CD4-positive, alpha-beta T cell treated with Interferon alpha-2 for 1 hour (primary cell): ENCODE results near the gene WFS1.

Source experiments
- DNase-seq, 2 donors: peaks; one replicate each; pipeline ENCODE4 v3.0.0-alpha.2; 2020 to 2022

WFS1 gene

DNA sequence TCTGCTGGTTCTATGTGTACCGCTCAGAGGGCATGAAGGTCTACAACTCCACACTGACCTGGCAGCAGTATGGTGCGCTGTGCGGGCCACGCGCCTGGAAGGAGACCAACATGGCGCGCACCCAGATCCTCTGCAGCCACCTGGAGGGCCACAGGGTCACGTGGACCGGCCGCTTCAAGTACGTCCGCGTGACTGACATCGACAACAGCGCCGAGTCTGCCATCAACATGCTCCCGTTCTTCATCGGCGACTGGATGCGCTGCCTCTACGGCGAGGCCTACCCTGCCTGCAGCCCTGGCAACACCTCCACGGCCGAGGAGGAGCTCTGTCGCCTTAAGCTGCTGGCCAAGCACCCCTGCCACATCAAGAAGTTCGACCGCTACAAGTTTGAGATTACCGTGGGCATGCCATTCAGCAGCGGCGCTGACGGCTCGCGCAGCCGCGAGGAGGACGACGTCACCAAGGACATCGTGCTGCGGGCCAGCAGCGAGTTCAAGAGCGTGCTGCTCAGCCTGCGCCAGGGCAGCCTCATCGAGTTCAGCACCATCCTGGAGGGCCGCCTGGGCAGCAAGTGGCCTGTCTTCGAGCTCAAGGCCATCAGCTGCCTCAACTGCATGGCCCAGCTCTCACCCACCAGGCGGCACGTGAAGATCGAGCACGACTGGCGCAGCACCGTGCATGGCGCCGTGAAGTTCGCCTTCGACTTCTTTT is 32.2 kb downstream of the WFS1 start:
- no peak for DNase-seq

DNA sequence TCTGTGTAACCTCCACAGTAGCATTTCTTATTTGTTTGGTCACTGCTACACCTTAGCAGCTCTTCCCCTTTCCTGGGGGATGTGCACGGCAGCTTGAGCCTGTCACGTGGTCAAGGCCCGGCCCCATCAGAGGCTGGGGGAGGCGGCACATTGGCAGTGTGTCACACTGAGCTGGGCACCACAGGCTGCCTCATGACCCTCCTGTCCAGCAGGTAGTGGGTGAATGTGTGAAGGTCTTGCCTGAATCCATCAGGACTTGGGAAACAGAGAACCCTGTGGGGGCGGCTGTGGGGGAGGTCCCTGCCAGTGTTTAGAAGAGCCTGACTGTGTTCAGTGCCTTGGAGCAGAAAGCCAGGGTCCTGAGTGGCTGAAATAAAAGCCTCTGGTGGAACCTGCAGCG is 33.2 kb downstream of the WFS1 start:
- no peak for DNase-seq

DNA sequence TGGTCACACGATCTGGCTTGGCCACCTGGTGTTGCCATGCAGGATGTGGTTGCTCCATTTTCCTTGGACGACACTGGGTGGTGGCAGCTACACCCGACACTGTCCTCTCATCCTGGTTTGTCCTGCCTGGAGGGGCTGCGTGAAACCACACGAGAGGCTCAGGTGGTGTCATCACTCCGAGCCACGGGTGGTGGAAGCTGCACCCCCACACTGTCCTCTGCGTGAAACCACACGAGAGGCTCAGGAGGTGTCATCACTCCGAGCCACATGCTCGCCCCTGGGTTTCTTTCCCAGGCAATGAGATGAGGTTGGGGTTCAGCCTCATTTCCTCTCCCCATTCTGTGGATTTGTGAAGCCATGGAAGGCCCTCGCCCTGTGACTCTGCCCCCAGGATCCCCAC is 34.3 kb downstream of the WFS1 start:
- no peak for DNase-seq

DNA sequence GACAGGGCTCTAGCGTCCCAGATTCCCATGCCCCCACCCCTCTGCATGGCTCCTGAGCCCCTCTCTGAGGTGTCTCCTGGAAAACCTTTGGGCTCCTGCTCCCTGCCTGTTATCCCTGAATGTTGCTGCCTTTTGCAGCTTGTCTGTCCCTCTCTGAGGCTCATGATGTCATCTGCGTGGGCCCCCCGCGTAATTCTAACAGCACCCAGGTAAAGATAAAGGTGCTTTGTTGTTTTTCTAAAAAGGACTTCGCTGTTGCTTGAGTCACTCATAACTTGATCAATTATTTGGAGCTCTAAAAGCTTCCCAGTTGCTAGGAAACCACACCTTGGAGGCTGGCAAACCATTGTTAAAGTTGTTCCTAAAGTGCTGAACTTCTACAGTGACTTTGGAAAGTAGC is 36.6 kb downstream of the WFS1 start:
- DNase-seq = no peak

DNA sequence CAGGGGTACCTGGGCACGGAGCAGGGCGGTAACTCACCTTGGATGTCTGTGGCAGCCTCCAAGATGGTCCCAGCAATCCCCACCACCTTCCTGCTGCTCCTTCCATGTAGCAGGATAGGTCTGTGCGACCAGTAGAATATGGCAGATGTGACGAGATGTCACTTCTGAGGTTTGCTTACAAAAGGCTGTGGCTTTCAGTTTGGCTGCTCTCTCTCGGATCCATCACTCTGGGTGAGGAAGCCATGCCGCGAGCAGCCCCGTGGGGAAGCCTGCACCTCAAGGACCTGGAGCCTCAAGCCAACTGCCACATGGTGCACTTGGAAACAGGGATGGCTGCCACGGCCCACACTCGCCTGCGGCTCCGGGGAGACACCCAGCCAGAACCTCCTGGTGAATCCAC is 37.6 kb downstream of the WFS1 start:
- DNase-seq = no peak

DNA sequence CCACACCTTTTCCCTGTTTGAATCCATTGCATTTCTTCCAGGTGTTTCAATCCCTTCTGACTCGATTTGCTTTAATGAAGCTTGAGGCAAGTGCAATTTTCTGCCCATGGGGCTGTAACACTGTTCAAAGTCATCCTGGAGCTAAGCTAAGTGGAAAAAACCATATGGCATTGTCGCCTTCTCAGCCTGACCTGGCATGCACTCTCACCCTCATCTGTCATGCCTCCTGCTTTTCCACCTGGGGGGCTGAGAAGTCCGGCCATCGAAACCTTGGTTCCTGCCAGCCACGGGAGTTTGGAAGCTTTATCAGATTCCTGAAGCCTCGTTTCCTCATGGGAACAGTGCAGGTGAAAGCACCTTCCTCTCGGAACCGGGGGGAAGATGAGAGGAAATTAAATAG is 38.2 kb downstream of the WFS1 start:
- DNase-seq = no peak

DNA sequence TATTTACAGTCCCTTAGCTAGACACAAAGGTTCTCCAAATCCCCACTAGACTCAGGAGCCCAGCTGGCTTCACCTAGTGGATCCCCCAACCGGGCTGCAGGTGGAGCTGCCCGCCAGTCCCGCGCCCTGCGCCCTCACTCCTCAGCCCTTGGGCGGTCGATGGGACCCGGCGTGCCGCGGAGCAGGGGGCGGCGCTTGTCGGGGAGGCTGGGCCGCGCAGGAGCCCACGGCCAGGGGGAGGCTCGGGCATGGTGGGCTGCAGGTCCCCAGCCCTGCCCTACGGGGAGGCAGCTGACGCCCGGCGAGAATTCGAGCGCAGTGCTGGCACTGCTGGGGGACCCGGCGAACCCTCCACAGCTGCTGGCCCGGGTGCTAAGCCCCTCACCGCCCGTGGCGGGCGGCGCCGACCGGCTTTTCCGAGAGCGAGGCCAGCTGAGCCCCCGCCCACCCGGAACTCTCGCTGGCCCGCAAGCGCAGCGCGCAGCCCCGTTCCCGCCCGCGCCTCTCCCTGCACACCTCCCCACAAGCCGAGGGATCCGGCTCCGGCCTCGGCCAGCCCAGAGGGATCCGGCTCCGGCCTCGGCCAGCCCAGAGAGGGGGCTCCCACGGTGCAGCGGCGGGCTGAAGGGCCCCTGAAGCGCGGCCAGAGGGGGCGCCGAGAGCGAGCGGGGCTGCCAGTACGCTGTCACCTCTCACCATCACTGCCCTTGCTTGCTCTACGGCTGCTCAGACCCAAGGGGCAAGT is 39.4 kb downstream of the WFS1 start:
- DNase-seq = no peak

DNA sequence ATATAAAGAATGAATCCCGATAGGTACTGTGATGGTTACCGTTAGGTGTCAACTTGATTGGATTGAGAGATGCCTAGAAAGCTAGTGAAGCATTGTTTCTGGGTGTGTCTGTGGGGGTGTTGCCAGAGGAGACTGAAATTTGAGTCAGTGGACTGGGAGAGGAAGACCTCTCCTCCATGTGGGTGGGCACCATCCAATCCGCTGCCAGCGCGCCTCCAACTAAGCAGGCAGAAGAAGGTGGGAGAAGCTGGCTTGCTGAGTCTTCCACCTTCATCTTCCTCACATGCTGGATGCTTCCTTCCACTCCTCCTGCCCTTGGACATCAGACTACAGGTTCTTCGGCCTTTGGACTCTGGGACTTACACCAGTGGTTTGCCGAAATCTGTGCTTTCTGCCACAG is 40.1 kb downstream of the WFS1 start:
- no peak for DNase-seq

DNA sequence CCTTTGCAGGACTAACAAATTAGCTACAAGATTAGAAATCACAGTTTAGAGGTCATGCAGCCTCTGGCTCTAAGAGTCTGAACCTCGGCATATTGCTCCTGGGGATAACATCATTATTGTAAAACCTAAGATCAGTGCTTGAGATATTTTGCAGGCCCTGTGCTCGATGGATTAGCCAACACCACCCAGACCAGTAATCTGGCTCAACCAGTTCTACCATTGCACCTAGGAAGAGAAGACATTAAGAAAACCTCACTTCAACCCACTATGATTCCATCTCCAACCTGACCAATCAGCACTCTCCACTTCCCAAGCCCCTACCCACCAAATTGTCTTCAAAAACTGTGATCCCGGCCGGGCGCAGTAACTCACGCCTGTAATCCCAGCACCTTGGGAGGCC is 43.6 kb downstream of the WFS1 start:
- no peak for DNase-seq

DNA sequence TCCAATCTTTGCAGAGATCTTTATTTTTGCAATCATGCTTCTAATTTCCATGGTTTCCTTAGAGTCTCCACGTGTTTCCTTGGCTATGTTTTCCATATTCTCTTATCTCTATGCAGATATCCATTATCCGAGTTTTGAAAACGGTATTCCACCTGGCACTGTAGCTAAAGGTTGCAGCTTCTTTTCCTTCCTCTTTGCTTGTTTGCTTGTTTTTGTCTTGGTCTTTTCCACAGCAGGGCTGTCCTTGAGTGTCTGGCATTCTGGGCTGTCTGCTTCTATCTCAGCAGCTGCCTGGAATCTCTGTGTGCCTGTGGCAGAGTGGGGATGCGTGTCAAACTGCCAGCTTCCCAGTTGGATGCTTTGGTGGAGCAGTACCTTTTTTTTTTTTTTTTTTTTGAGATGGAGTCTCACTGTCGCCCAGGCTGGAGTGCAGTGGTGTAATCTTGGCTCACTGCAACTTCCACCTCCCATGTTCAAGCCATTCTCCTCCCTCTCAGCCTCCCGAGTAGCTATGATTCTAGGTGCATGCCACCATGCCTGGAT is 46.9 kb downstream of the WFS1 start:
- DNase-seq = no peak

DNA sequence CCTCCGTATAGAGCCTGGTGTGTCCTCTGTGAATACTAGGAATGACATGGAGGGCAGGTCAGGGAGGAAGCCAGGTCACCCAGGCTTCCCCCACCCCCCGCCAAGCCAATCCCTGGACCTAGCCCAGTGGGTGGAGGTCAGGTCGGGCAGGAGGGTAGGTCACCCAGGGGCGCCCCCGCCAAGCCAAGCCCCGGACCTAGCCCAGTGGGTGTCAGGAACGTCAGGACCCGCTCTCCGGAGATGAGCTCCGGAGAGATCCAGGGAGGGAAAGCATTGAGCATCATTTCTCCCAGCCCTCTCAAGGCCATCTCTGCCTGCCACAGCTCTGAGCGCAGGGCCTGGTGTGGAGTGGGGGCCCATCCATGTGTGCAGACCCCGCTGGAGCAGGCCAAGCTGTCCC is 48.6 kb downstream of the WFS1 start:
- DNase-seq = no peak

DNA sequence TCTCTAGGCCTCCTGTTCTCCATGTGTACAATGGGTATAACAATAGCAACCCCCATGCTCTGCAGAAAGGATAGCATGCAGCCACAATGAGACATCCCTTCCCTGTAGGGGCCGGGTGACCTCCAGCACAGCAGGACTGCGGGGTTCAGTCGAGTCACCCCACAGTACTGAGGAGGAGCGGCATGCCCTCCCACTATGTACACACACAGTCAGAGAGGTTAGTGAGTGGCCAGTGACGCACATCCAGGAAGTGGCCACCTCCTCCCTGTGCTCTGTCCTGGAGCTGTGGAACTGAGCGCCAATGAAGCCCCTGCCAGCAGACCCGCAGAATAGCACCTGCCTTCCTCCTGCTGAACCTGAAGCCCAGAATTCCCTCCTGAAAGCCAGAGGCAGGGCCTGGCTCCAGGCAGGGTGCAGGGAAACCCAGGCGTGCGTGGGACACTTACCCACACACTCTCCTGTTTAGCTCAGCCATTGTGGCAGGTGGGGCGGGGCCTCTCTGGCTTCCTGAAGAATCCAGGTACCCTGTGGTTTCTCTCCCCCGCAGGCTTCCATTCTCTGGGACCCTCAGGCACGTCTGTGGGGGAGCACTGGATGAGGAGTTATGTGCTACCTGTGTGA is 50.0 kb downstream of the WFS1 start:
- DNase-seq = no peak

DNA sequence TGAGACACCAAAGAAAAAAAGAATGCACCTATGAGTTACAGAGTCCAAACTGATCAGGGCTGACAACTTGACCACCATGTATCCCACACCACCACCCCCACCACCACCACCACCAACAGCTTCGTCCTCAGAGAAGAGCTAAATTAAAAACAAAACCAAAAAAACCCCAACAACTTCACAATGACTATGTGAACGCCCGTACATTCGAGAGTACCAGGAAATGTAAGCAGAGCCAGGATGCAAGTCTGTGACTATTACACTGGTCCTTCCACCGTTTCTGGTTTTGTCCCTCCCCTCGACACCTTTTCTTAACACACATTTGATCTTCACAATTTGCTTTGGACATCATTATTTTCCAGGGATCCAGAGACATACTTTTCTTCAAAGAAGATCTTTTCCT is 51.0 kb downstream of the WFS1 start:
- no peak for DNase-seq

DNA sequence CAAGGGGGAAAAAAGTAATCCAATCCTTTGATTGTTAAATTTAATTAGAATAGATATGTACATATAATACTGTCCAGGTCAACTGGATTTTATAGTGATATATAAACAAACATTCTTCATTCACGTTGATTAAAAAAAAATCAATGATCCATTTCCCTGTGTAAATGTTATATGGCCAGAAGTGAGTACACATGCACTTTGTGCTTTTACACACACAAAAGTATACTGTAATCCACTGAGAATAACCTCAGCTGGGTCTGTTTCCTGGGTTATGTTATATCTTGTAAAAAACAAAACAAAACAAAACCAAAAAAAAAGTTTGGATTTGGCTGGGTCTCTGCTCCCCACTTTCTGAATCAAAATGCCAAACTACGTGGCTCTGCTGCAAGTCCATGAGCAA is 51.7 kb downstream of the WFS1 start:
- no peak for DNase-seq

DNA sequence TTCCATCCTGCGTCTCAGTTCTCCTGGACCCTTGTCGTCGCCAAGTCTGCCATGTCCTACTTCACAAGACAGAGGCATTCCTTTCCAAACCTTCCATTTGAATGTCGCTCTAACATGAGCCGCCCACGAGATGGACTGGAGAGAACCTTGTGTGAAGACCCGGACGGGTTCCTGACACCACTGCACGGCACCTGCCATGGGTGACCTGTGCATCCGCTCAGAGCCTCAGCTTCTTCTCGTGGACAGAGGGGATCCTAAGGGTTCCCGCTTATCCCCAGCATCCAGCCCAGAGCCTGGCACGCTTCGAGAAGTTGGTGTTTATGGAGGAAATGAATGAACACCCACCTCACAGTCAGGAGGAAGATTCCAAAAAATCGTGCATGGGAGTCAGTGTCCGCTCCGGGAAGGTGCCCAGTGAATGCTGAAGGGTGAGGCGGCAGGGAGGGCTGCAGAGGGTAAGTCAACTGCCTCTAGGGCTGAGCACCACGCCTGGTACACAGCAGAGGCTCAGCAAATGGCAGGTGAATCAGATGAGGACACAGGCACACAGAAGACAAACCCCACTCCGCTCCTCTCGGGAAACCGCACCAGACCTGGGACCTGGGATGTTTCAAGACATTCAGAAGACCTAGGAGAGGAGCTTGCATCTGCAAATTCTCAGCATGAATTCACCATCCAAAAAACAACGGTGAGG is 52.6 kb downstream of the WFS1 start:
- no peak for DNase-seq

DNA sequence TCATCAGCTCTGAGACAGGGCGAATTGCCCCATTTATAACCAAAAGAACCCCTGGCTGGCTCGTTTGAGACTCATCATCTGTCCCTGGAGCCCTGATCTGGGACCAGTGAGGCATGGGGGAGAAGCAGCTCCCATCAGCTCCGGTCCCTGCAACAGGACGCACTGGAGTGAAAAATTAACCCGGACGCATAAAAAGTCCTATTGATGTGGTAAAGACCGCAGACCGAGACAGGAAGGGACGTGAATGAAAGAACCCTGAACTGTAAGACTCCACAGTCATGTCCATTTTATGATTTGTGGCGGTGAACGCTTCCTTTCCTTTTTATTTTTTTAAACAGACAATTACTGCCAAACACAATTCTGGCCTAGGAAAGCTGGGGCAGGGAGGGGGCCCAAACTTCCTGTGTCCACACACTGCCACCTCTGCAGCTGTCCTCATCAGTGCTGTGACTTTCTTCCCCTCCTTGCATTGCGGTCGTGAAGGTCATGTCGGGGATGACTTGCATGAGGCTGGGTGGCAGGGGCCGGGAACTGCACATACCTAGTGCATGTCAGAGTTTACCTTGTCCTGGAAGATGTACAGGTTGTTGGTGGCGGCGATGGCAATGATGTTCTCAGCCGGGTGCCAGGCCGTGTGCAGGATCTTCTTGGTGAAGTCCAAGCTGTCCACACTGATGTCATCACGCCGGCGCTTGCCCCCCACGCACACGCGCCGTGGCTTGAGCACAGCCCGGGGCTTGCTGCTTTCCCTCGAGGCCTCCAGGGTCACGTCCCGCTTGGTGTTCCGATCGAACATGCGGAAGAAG is 53.3 kb downstream of the WFS1 start:
- no peak for DNase-seq

DNA sequence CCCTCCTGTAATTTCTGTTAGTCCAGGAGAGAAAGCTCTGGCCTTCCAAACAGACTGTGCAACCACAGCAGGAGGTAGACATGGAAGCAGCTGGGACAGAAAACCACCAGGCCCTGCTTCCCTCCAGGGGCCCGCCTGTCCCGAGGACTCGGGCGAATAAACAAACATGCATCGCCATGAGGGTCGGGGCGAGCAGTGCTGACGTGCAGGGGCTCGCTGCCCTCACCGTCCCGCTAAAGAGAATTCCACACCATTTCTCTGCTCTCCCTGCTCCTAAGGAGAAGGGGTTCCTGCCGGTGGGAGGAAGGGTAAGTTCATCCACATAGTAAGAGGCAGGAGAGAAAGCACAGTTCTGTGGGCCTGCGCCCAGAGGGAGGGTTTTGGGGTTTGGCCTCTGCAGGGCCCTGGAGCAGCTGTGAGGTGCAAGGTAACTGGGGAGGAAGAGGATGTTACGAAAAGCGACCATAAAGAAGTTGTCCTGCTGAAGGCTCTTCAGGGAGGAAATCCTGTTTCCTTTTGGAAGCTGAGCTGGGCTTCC is 54.9 kb downstream of the WFS1 start:
- DNase-seq = no peak

DNA sequence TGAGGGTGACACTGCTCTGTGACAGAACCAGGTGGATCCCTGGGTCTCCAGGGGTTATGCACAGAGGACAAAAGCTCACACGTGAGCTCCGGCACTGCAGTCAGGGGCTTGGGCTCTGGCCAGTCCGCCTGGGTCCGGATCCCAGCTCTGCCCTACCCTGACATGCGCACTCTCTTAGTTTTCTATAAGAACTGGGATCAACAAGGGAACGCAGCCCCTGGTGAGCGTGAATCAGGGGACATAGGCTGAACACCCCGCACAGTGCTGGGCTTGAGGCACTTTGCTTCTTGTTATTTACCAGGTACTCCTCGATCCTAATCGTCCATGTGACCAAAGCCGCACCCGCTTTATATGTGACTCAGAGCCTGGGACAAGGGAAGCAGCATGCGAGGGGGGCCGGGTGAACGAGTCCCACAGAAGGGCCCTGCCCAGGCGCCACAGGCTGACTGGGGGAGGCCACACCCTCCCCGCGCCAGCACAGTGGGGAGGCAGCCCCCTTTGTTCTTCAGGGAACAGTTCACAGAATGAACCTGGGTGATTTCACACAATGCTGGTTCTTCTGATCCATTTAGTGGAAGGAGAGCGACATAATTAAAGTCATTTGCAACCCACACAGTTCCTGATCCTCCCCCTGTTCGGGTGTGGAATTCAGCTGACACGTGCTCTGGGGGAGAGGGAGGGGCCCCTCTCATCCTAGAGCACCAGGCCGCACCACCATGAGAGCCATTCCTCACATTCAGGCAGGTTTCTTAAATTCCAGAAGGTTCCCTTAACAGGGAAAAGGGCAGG is 55.5 kb downstream of the WFS1 start:
- no peak for DNase-seq

DNA sequence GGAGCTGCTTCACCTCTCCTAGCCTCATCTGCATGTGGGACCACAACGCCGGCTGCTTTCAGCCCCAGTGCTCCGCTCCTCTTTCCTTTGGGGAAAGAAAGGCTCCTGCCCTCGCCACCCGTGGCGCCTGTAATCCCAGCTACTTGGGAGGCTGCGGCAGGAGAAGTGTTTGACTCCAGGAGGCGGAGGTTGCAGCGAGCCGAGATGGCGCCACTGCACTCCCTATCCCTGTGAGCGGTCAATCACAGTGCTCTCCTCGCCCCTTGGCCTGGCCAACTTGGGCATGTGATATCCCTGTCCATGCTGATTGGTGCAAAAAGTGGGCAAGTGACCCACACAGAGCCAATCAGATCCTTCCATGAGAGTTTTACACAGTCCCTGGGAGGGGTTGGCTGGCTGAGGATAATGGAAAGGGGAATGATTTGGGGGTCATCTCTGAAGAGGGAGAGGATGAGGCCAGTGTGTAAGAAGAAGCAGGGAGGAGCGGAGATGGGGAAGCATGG is 56.2 kb downstream of the WFS1 start:
- DNase-seq = no peak

DNA sequence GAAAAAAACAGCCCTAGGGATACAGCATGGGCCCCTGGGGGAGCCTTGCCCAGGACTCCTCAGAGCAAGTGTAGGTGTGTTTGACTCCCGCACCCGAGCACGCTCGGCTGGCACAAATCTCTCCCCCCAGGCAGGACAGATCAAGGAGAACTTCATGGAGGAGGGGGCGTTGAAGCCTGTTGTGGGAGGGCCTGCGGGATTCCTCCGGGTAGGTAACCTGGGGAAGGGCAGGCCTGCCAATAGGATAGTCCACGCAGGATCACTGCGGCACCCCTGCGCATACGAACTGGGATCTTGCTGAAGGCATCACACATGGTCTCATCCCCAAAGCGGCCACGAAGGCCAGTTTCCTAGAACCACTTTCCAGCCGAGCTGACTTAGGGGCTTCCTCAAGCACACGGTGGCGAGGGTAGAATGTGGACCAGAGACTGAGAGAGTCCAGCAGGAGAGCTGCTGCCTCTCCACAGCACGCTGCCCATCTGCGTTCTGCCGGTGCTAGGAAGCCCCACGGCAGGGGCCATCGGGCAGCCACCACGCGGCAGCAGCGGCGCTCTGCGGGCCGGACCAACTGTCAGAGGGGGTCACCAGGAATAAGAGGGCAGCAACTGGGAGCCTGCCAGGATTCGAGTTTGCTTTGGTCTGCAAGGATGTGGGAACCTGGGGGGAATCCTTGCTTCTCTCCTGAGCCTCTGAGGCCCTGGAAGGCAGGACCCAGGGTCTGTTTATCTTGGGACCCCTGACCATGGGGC is 56.8 kb downstream of the WFS1 start:
- DNase-seq = no peak
